GM23338 (cell line): ENCODE data around the gene ZNF536. TPM values are rescaled to one million over a fixed set of nuclear protein-coding genes. Genes with fewer than 3 reads are reported as not detected.

Source experiments
- ATAC-seq: fragments of 200-7000 bp; cut with Tn5 transposase; 3 replicates; pipeline ENCODE4 v1.9.1; 2020
- DNase-seq: peaks from one replicate; pipeline ENCODE4 v3.0.0-alpha.2; 2015; ENCODE audit warnings: low spot score
- H2AFZ ChIP-seq: fragments of 200-600 bp; sonication (generic); 2 replicates; pipeline ENCODE4 v1.8.0; 2016; ENCODE audit warnings: antibody characterized with exemption, mild to moderate bottlenecking, moderate library complexity
- H3F3A ChIP-seq: fragments of 200-600 bp; sonication (generic); replicated peaks from 2 replicates; pipeline ENCODE4 v1.8.0; 2017; ENCODE audit warnings: antibody characterized with exemption, mixed run types, low read depth
- H3K27ac ChIP-seq: fragments of 200-600 bp; sonication (generic); 2 replicates; pipeline ENCODE4 v1.6.1; 2016; ENCODE audit warnings: low read depth
- H3K27me3 ChIP-seq: fragments of 200-600 bp; sonication (generic); 2 replicates; pipeline ENCODE4 v1.8.0; 2016; ENCODE audit warnings: mild to moderate bottlenecking, mixed run types, moderate library complexity; ENCODE audit not compliant: insufficient read depth
- H3K36me3 ChIP-seq: fragments of 200-600 bp; sonication (generic); 2 replicates; pipeline ENCODE4 v1.8.0; 2016; ENCODE audit warnings: mild to moderate bottlenecking; ENCODE audit not compliant: insufficient read depth
- H3K4me1 ChIP-seq: fragments of 200-600 bp; sonication (generic); 2 replicates; pipeline ENCODE4 v1.8.0; 2016; ENCODE audit warnings: mild to moderate bottlenecking, moderate library complexity; ENCODE audit not compliant: insufficient read depth
- H3K4me2 ChIP-seq: fragments of 200-600 bp; sonication (generic); 2 replicates; pipeline ENCODE4 v1.7.1; 2017; ENCODE audit warnings: mixed run types
- H3K4me3 ChIP-seq: fragments of 200-600 bp; sonication (generic); 2 replicates; pipeline ENCODE4 v1.6.1; 2016; ENCODE audit warnings: mixed run types
- H3K79me2 ChIP-seq: fragments of 200-600 bp; sonication (generic); replicated peaks from 2 replicates; pipeline ENCODE4 v1.8.0; 2017; ENCODE audit warnings: mild to moderate bottlenecking; ENCODE audit not compliant: insufficient read depth
- H3K9me2 ChIP-seq: fragments of 200-600 bp; sonication (generic); 2 replicates; pipeline ENCODE4 v1.8.0; 2017; ENCODE audit not compliant: insufficient read depth
- H4K20me1 ChIP-seq: fragments of 200-600 bp; sonication (generic); replicated peaks from 2 replicates; pipeline ENCODE4 v1.8.0; 2017; ENCODE audit warnings: mild to moderate bottlenecking; ENCODE audit not compliant: insufficient read depth
- H3K27ac Mint-ChIP-seq: 2 replicates; pipeline ENCODE4 v1.8.0; 2020; ENCODE audit warnings: inconsistent platforms, mild to moderate bottlenecking, moderate library complexity, mixed read lengths
- H3K27me3 Mint-ChIP-seq: 3 replicates; pipeline ENCODE4 v1.8.0; 2022; ENCODE audit warnings: low read depth, mild to moderate bottlenecking, moderate library complexity, mixed read lengths, inconsistent platforms; ENCODE audit not compliant: insufficient read depth, poor library complexity
- H3K36me3 Mint-ChIP-seq: 3 replicates; pipeline ENCODE4 v1.8.0; 2021; ENCODE audit warnings: low read depth, mild to moderate bottlenecking, inconsistent platforms, moderate library complexity, mixed read lengths
- H3K4me1 Mint-ChIP-seq: 3 replicates; pipeline ENCODE4 v1.8.0; 2020; ENCODE audit warnings: mild to moderate bottlenecking, inconsistent platforms, mixed read lengths
- H3K4me3 Mint-ChIP-seq: 3 replicates; pipeline ENCODE4 v1.8.0; 2021; ENCODE audit warnings: moderate library complexity, mild to moderate bottlenecking, inconsistent platforms, mixed read lengths
- H3K9me3 Mint-ChIP-seq: 3 replicates; pipeline ENCODE4 v1.8.0; 2020; ENCODE audit warnings: moderate library complexity, mild to moderate bottlenecking, inconsistent platforms, mixed read lengths
- CREB1 ChIP-seq: fragments of 250-450 bp; sonication (Bioruptor Pico); IDR thresholded peaks from 2 replicates; pipeline ENCODE4 v1.5.0; 2020; ENCODE audit warnings: low read depth, mild to moderate bottlenecking, moderate library complexity
- CTCF ChIP-seq, 2 experiments: fragments of 200-600 bp in 1 of 2; sonication (generic) in 1 of 2; conservative IDR thresholded peaks; 2 replicates each; pipeline versions ENCODE4 v1.5.1 to v1.6.1; 2016 to 2017; ENCODE audit warnings: antibody characterized with exemption in 2 of 2, low read depth in 2 of 2, mild to moderate bottlenecking in 2 of 2, moderate library complexity in 1 of 2
- ETS1 ChIP-seq: IDR thresholded peaks from 2 replicates; pipeline ENCODE4 v1.6.1; 2016; ENCODE audit warnings: antibody characterized with exemption
- EZH2 ChIP-seq: fragments of 200-600 bp; sonication (generic); IDR thresholded peaks from one replicate; pipeline ENCODE4 v1.8.0; 2017; ENCODE audit warnings: antibody characterized with exemption, mild to moderate bottlenecking, low read depth; ENCODE audit not compliant: unreplicated experiment
- EZH2phosphoT487 ChIP-seq: fragments of 200-600 bp; sonication (generic); IDR thresholded peaks from one replicate; pipeline ENCODE4 v1.8.1; 2018; ENCODE audit warnings: antibody characterized with exemption; ENCODE audit not compliant: unreplicated experiment
- JUNB ChIP-seq: IDR thresholded peaks from one replicate; pipeline ENCODE4 v1.6.1; 2016; ENCODE audit warnings: antibody characterized with exemption; ENCODE audit not compliant: unreplicated experiment
- NANOG ChIP-seq: IDR thresholded peaks from 2 replicates; pipeline ENCODE4 v1.6.1; 2016; ENCODE audit warnings: antibody characterized with exemption, borderline replicate concordance
- POLR2AphosphoS5 ChIP-seq: IDR thresholded peaks from 2 replicates; pipeline ENCODE4 v1.6.1; 2016; ENCODE audit warnings: antibody characterized with exemption, low read depth
- REST ChIP-seq: IDR thresholded peaks from one replicate; pipeline ENCODE4 v1.6.1; 2018; ENCODE audit warnings: antibody characterized with exemption; ENCODE audit not compliant: unreplicated experiment
- STAT1 ChIP-seq: IDR thresholded peaks from one replicate; pipeline ENCODE4 v1.6.1; 2016; ENCODE audit warnings: antibody characterized with exemption; ENCODE audit not compliant: unreplicated experiment
- ZNF114 ChIP-seq: fragments of 250-450 bp; sonication (Bioruptor Pico); IDR thresholded peaks from 2 replicates; pipeline ENCODE4 v1.5.0; 2020; ENCODE audit warnings: mild to moderate bottlenecking, moderate library complexity
- ZNF331 ChIP-seq: fragments of 250-450 bp; sonication (Bioruptor Pico); IDR thresholded peaks from 2 replicates; pipeline ENCODE4 v1.5.0; 2020; ENCODE audit warnings: low read depth, mild to moderate bottlenecking, moderate library complexity
- polyA plus RNA-seq: library from polyadenylated mRNA; unstranded; fragments of >200 nt; fragmentation: Nextera tagmentation; extraction: Ambion mirVana; gene quantifications from 2 replicates; pipeline ENCODE4 v1.2.1, GENCODE V29; 2016
- total RNA-seq: library from RNA; depleted of rRNA; stranded (reverse); fragments of >200 nt; shearing (Covaris generic); gene quantifications from 2 replicates; pipeline ENCODE4 v1.2.3, GENCODE V29; 2014

ZNF536 gene
- total and polyA plus RNA-seq, 2 experiments from 2014 or later: 0.07 TPM; not detected in 1

- DNase-seq (no peak), ATAC-seq (no peak)
- no peaks in the 10 kb centered on the region for H3K36me3 ChIP-seq
- H3K27me3 ChIP-seq: no peaks in the 10 kb centered on the region
- Mint-ChIP-seq H3K4me3 (no peak overlapping the region), H3K27ac (no peak overlapping the region), H3K27me3 (peaks cover 11% of the 10 kb centered on the region), H3K4me1 (peaks cover 29% of the 10 kb centered on the region), H3K36me3 (no peaks in the 10 kb centered on the region), H3K9me3 (no peaks in the 10 kb centered on the region)
- H2AFZ ChIP-seq: no peak overlapping the region
- no peak overlapping the region for H3K4me2 ChIP-seq
- H3K4me3 ChIP-seq: no peak overlapping the region
- no peak for TF ChIP-seq NANOG
- no peak for TF ChIP-seq ETS1
- no peak overlapping the region for H3K27ac ChIP-seq
- H4K20me1 ChIP-seq: no peaks in the 10 kb centered on the region
- no peaks in the 10 kb centered on the region for H3K79me2 ChIP-seq
- no peaks in the 10 kb centered on the region for H3K9me2 ChIP-seq
- peaks cover 23% of the 10 kb centered on the region for H3K4me1 ChIP-seq
- H3F3A ChIP-seq: no peaks in the 10 kb centered on the region
Measured at GRCh38 chr19:30393046-30393445, 20.9 kb downstream of the ZNF536 start.

- no peak overlapping the region for H3K4me3 ChIP-seq
- H3K27me3 ChIP-seq: no peaks in the 10 kb centered on the region
- Mint-ChIP-seq H3K27me3 (peaks cover 11% of the 10 kb centered on the region), H3K27ac (no peak overlapping the region), H3K36me3 (no peaks in the 10 kb centered on the region), H3K9me3 (peaks cover 2% of the 10 kb centered on the region; the same call in 1 of the 3 replicates), H3K4me3 (no peak overlapping the region), H3K4me1 (peaks cover 29% of the 10 kb centered on the region)
- H3K36me3 ChIP-seq: no peaks in the 10 kb centered on the region
- H3K79me2 ChIP-seq: no peaks in the 10 kb centered on the region
- DNase-seq: no peak
- no peak for TF ChIP-seq CREB1 (CRISPR knock-in tag)
- no peak for TF ChIP-seq REST
- no peak for TF ChIP-seq CTCF (conservative IDR thresholded peaks at IDR 0.05; ENCODE audit: low read depth in 2 of 2)
- no peak for TF ChIP-seq ZNF331 (CRISPR knock-in tag)
- no peak for TF ChIP-seq STAT1
- no peak for TF ChIP-seq NANOG
- TF ChIP-seq POLR2AphosphoS5: no peak
- TF ChIP-seq EZH2phosphoT487: no peak
- no peak for TF ChIP-seq ZNF114 (CRISPR knock-in tag)
- TF ChIP-seq EZH2: no peak
- no peak for TF ChIP-seq JUNB
- no peak for TF ChIP-seq ETS1
- peaks cover 23% of the 10 kb centered on the region for H3K4me1 ChIP-seq
- no peaks in the 10 kb centered on the region for H4K20me1 ChIP-seq
- H2AFZ ChIP-seq: no peak overlapping the region
- no peaks in the 10 kb centered on the region for H3K9me2 ChIP-seq
- no peaks in the 10 kb centered on the region for H3F3A ChIP-seq
- ATAC-seq: no peak
- H3K27ac ChIP-seq: no peak overlapping the region
- H3K4me2 ChIP-seq: no peak overlapping the region
Measured at GRCh38 chr19:30393729-30394480, 21.7 kb downstream of the ZNF536 start.
